Stimulated activated CD4-positive, alpha-beta T cell treated with anti-CD3 and anti-CD28 coated beads, TNF-alpha, amount 100 ng/mL, for 1 hour (primary cell): ENCODE results near the gene UGCG.
"Not testable (repeated sequence)": the region's sequence is repeated elsewhere in the genome, so short reads cannot be mapped to it uniquely, and the experiment has no call there.

Experiments
- DNase-seq, 3 donors: peaks; one replicate each; pipeline ENCODE4 v3.0.0-alpha.2; 2020; ENCODE audit warnings: low read depth in 3 of 3, low spot score in 1 of 3

Gene UGCG

GRCh38 chr9:111895996-111896941 lies at the start of gene UGCG:
TSS of gene UGCG (plus strand) at chr9:111896814. CDS start at chr9:111897216, 402 bp downstream.
- DNase-seq = peak; percentile 67 to 82 (median 72)

GRCh38 chr9:111851553-111851952 lies 45.1 kb upstream of the UGCG start:
- no peak for DNase-seq

GRCh38 chr9:111852291-111852690 lies 44.3 kb upstream of the UGCG start:
- no peak for DNase-seq

GRCh38 chr9:111853450-111853827 lies 43.2 kb upstream of the UGCG start:
- no peak for DNase-seq

- no peak for DNase-seq
Measured at GRCh38 chr9:111854799-111855198, 41.8 kb upstream of the UGCG start.

GRCh38 chr9:111857555-111858211 lies 38.9 kb upstream of the UGCG start:
- no peak for DNase-seq

GRCh38 chr9:111860443-111860842 lies 36.2 kb upstream of the UGCG start:
- no peak for DNase-seq

GRCh38 chr9:111863636-111864035 lies 33.0 kb upstream of the UGCG start:
- DNase-seq = no peak

- no peak for DNase-seq
Measured at GRCh38 chr9:111866976-111867375, 29.6 kb upstream of the UGCG start.

GRCh38 chr9:111868475-111868874 lies 28.1 kb upstream of the UGCG start:
- no peak for DNase-seq

GRCh38 chr9:111870774-111871498 lies 25.7 kb upstream of the UGCG start:
- DNase-seq = no peak

GRCh38 chr9:111871499-111871855 lies 25.1 kb upstream of the UGCG start:
- DNase-seq = no peak

GRCh38 chr9:111872886-111873285 lies 23.7 kb upstream of the UGCG start:
- DNase-seq = no peak

- DNase-seq = no peak
Measured at GRCh38 chr9:111873901-111874300, 22.7 kb upstream of the UGCG start.

- DNase-seq = no peak
Measured at GRCh38 chr9:111874500-111874899, 22.1 kb upstream of the UGCG start.

- DNase-seq = not testable (repeated sequence)
Measured at GRCh38 chr9:111875291-111875690, 21.3 kb upstream of the UGCG start.

- DNase-seq = not testable (repeated sequence)
Measured at GRCh38 chr9:111875691-111876090, 20.9 kb upstream of the UGCG start.

- no peak for DNase-seq
Measured at GRCh38 chr9:111876179-111876578, 20.4 kb upstream of the UGCG start.

- no peak for DNase-seq
Measured at GRCh38 chr9:111877420-111877819, 19.2 kb upstream of the UGCG start.

GRCh38 chr9:111878946-111879345 lies 17.7 kb upstream of the UGCG start:
- DNase-seq = no peak

- DNase-seq = no peak
Measured at GRCh38 chr9:111886983-111887718, 9.5 kb upstream of the UGCG start.
